VCaP (cell line): ENCODE data around the gene PRDM15.

Source experiments
- H3K27ac ChIP-seq: fragments of 450-650 bp; 2 replicates; pipeline ENCODE4 v1.5.1; 2017
- TF ChIP-seq, protein P1 (sequence below): fragments of 450-650 bp; conservative IDR thresholded peaks from 2 replicates; pipeline ENCODE4 v1.5.1; 2017; ENCODE audit warnings: mild to moderate bottlenecking, moderate library complexity

Gene PRDM15

DNA sequence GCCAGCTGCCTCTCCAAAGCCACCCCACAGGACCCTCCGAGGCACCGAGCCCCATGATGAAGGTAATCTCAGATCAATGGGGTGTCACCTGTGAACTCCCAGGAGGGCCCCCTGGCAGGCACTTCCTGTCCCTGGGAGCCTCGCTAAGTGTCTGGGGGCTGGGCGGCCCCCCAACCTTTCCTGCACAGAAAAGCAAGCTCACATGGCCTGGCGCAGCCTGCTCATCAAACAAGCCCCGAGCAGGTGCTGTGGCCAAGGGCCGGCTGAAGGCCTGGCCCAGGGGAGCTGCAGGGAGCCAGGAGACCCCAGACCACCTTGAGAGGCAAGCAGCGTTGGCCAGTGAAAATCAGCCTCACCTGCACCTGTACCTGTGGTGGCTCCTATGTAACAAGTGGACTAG, 115.1 kb downstream of the PRDM15 start:
- peak overlapping the region; percentile 92 for H3K27ac ChIP-seq
- TF ChIP-seq, protein P1, sequence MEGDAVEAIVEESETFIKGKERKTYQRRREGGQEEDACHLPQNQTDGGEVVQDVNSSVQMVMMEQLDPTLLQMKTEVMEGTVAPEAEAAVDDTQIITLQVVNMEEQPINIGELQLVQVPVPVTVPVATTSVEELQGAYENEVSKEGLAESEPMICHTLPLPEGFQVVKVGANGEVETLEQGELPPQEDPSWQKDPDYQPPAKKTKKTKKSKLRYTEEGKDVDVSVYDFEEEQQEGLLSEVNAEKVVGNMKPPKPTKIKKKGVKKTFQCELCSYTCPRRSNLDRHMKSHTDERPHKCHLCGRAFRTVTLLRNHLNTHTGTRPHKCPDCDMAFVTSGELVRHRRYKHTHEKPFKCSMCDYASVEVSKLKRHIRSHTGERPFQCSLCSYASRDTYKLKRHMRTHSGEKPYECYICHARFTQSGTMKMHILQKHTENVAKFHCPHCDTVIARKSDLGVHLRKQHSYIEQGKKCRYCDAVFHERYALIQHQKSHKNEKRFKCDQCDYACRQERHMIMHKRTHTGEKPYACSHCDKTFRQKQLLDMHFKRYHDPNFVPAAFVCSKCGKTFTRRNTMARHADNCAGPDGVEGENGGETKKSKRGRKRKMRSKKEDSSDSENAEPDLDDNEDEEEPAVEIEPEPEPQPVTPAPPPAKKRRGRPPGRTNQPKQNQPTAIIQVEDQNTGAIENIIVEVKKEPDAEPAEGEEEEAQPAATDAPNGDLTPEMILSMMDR, result no peak

DNA sequence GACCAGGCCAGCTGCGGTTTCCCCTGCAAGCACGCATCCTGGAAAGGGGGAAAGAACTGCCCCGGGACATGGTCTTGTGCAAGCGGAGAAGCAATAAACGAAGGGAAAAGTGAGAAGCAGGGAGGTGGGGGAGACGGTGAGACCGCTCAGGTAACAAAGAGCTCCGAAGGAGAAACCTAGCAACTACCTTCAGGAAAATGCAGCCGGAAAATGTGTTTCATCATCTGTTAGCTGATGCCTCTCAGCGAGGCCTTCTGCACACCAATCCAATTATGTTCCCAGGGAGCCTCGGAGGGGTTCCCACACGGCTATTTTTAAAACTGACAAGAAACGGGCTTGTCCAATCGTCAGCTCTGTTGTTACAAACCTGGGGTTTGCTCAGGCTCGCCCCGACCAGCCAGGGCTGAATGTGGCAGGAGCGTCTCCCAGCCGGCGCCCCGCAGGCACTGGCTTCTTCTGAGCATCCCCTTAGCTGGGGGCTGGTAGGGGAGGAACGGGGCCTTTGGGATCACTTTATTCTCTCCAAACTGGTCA, 115.7 kb downstream of the PRDM15 start:
- TF ChIP-seq, protein P1, result no peak
- peak overlapping the region; percentile 92 for H3K27ac ChIP-seq

DNA sequence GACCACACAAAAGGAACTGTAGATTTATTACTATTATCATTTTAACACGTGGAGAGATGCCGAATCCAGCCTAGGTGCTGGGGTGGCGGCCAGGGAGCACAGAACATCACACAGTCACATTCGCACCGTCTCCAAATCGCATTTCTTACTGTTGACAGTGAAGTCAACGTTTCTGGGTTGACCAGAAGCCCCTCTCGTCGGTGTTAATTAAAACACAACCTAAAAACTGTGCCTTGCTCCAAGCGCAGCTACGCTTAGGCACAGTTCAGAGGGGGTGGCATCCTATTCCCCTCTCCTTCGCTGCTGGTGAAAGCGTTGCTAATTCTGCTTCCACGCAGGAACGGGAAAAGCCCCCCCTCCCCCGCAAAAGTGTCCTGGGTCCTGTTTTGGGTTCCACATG, 116.4 kb downstream of the PRDM15 start:
- peak overlapping the region; percentile 92 for H3K27ac ChIP-seq
- TF ChIP-seq, protein P1, result no peak

DNA sequence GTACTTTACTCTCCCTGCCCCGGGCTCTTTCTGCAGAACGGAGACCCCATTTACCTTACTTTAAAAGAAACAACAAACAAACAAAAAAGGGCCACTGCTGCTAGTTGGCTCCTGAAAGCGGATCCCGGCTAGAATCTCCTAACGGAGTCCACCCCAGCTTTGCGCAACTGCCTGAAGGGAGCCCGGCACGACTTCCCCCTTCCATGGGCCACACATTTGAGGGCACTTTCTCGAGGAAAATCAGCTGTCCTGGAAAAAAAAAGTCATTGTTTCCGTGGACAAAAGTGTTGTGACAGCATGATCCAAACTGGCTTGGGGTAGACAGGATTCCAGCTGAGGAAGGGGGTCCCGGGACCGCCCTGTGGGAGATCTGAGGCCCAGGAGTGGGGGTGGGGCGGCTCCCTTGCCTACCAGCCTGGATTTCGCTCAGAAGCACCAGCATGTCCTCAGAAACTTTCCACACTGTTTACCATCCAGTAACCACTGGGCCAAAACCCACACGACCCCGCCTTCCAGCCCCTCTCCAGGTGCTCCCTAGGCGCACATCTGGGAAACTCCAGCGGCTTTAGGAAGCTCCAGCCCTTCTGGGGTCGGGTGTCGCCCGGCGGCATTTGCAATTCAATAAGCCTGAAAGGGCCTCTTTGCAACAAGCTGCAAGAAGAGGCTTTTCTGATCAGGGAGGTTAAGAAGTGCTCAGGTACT, 117.1 kb downstream of the PRDM15 start:
- H3K27ac ChIP-seq, result peak overlapping the region; percentile 92
- TF ChIP-seq, protein P1, result no peak

DNA sequence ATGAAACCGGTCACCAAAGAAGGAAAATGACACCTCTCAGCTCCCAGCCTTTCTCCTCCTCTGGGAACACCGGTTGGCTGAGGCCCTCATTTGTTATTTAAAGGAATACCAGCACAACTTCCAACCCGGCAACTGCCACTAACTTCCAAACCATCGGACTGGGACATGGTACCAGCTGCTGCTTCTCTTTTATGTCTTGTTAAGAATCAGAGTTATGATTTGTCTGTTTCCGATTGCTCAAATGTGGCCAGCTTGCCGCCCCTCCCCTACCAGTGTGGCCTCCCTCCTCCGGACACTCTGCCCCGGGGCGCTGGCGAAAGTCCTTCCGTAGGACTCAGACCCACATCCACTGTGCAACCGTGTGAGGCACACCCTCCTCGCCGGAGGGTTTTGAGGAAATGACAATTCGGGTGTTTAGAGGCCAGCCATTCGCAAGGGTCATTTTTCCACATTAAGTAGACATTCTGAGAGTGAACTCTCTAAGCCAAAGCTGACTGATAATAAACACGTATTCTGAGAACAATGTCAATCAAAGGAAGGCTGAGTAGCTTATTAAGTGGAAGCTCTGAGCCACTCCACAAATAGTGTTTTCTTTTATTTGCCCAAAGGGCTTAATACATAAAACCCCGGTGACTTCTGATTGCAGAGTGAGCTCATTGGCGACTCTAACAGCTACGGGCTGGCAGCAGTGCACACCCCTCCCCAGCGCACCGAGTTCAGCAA, 117.8 kb downstream of the PRDM15 start:
- H3K27ac ChIP-seq, result peak overlapping the region; percentile 92
- TF ChIP-seq, protein P1, result no peak

DNA sequence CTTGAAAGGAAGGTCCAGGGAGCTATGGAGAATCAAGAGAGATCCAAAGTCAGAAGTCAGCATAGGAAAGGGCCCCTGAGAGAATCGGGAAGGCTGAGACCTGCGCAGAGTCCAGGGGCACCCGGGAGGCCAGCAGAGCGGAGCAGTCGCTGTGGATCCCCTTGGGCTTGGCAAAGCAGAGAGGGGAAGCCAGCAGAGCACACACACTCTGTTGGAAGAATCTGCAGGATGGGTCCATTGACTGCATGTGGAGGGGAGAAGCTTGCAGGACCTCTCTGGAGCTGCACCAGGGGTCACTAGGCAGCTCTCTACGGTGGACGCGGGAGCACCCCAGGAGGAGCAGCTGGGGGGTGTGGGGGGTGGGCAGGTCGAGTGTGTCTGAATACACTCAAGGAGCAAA, 118.7 kb downstream of the PRDM15 start:
- peak overlapping the region; percentile 92 for H3K27ac ChIP-seq
- TF ChIP-seq, protein P1, result no peak

DNA sequence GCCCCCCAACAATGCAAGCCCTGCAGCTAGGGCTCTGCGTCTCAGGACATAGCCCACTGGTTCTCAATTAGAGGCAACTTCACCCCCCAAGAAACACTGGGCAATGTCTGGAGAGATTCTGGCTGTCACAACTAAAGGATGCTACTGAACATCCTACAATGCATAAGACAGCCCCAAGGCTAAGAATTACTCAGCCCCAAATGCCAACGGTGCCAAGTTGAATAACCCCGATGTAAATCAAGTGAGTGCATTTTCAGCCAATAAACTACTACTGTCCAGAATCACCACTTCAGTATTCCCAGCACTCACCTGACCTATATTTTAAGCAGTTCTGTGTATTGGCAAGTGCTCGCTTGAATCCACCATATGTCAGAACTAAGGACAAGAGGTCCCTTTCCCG, 119.2 kb downstream of the PRDM15 start:
- TF ChIP-seq, protein P1, result no peak
- peak overlapping the region; percentile 92 for H3K27ac ChIP-seq
